ENCODE results near the gene TSHZ3.

Gene TSHZ3

GRCh38 chr19:31325342-31325741, 23.9 kb downstream of the TSHZ3 start:
- no peak for DNase-seq (ENCODE audit: low spot score)
- TF ChIP-seq CTCF (IDR thresholded peaks at IDR 0.05; ENCODE audit: extremely low read depth, insufficient read depth, missing control alignments), result no peak
- in situ Hi-C loops (cut with MboI; ENCODE audit: low pct_unique_long_range_greater_than_20kb, low sequenced_read_pairs, unreplicated experiment), result no loop called here

GRCh38 chr19:31319465-31319864, 29.8 kb downstream of the TSHZ3 start:
- TF ChIP-seq CTCF (IDR thresholded peaks at IDR 0.05; ENCODE audit: extremely low read depth, insufficient read depth, missing control alignments), result no peak
- in situ Hi-C loops (cut with MboI; ENCODE audit: low pct_unique_long_range_greater_than_20kb, low sequenced_read_pairs, unreplicated experiment), result no loop called here

GRCh38 chr19:31318790-31319425, 30.3 kb downstream of the TSHZ3 start:
- in situ Hi-C loops (cut with MboI; ENCODE audit: low pct_unique_long_range_greater_than_20kb, low sequenced_read_pairs, unreplicated experiment), result no loop called here
- DNase-seq (ENCODE audit: low spot score), result no peak
- no peak for TF ChIP-seq CTCF (IDR thresholded peaks at IDR 0.05; ENCODE audit: extremely low read depth, insufficient read depth, missing control alignments)

More at GRCh38 chr19:31319465-31319864, 29.8 kb downstream of the TSHZ3 start:
- DNase-seq (ENCODE audit: low spot score), result no peak

GRCh38 chr19:31317570-31317969, 31.7 kb downstream of the TSHZ3 start:
- no peak for TF ChIP-seq CTCF (IDR thresholded peaks at IDR 0.05; ENCODE audit: extremely low read depth, insufficient read depth, missing control alignments)
- in situ Hi-C loops (cut with MboI; ENCODE audit: low pct_unique_long_range_greater_than_20kb, low sequenced_read_pairs, unreplicated experiment), result no loop called here

GRCh38 chr19:31317093-31317492, 32.1 kb downstream of the TSHZ3 start:
- in situ Hi-C loops (cut with MboI; ENCODE audit: low pct_unique_long_range_greater_than_20kb, low sequenced_read_pairs, unreplicated experiment), result no loop called here
- DNase-seq (ENCODE audit: low spot score), result no peak
- no peak for TF ChIP-seq CTCF (IDR thresholded peaks at IDR 0.05; ENCODE audit: extremely low read depth, insufficient read depth, missing control alignments)

More at GRCh38 chr19:31317570-31317969, 31.7 kb downstream of the TSHZ3 start:
- DNase-seq (ENCODE audit: low spot score), result no peak

GRCh38 chr19:31316201-31316951, 32.9 kb downstream of the TSHZ3 start:
- in situ Hi-C loops (cut with MboI; ENCODE audit: low pct_unique_long_range_greater_than_20kb, low sequenced_read_pairs, unreplicated experiment), result no loop called here

More at GRCh38 chr19:31316201-31316951, 32.9 kb downstream of the TSHZ3 start:
- DNase-seq (ENCODE audit: low spot score), result no peak
- no peak for TF ChIP-seq CTCF (IDR thresholded peaks at IDR 0.05; ENCODE audit: extremely low read depth, insufficient read depth, missing control alignments)
